GM21360 (cell line): ENCODE data around the gene WNT7A.
"Not testable (repeated sequence)": the region's sequence is repeated elsewhere in the genome, so short reads cannot be mapped to it uniquely, and the experiment has no call there.

ENCODE experiments used
- ATAC-seq: cut with Tn5 transposase; IDR thresholded peaks from one replicate; pipeline ENCODE4 v1.9.1; 2021; ENCODE audit warnings: mild to moderate bottlenecking, moderate library complexity; ENCODE audit not compliant: unreplicated experiment

The WNT7A gene

GRCh38 chr3:13879946-13880810 lies at the start of gene WNT7A:
WNT7A (minus strand) TSS chr3:13880071; CDS start chr3:13879816, 255 bp downstream.
- ATAC-seq: no peak

- not testable (repeated sequence) for ATAC-seq
These were observed 48.9 kb upstream of the WNT7A start for GRCh38 chr3:13928741-13929140.

- ATAC-seq: no peak
These were observed 47.4 kb upstream of the WNT7A start for GRCh38 chr3:13927295-13927694.

GRCh38 chr3:13916375-13916774 lies 36.5 kb upstream of the WNT7A start:
- no peak for ATAC-seq

- ATAC-seq: no peak
These were observed 22.9 kb upstream of the WNT7A start for GRCh38 chr3:13902648-13903238.

GRCh38 chr3:13901935-13902584 lies 22.2 kb upstream of the WNT7A start:
- no peak for ATAC-seq

- ATAC-seq: no peak
These were observed 18.5 kb upstream of the WNT7A start for GRCh38 chr3:13898346-13898745.

GRCh38 chr3:13896473-13897154 lies 16.7 kb upstream of the WNT7A start:
- no peak for ATAC-seq

- ATAC-seq: peak; percentile 98
These were observed 15.6 kb upstream of the WNT7A start for GRCh38 chr3:13895155-13896105.

- ATAC-seq: no peak
These were observed 14.9 kb upstream of the WNT7A start for GRCh38 chr3:13894807-13895154.

- no peak for ATAC-seq
These were observed 14.4 kb upstream of the WNT7A start for GRCh38 chr3:13894096-13894806.

- no peak for ATAC-seq
These were observed 12.4 kb upstream of the WNT7A start for GRCh38 chr3:13892304-13892703.

GRCh38 chr3:13891492-13892073 lies 11.7 kb upstream of the WNT7A start:
- no peak for ATAC-seq

GRCh38 chr3:13891017-13891392 lies 11.1 kb upstream of the WNT7A start:
- ATAC-seq: no peak

GRCh38 chr3:13890377-13891016 lies 10.6 kb upstream of the WNT7A start:
- ATAC-seq: no peak

GRCh38 chr3:13888576-13888975 lies 8.7 kb upstream of the WNT7A start:
- no peak for ATAC-seq

- no peak for ATAC-seq
These were observed 7.8 kb upstream of the WNT7A start for GRCh38 chr3:13887495-13888300.

GRCh38 chr3:13886593-13887129 lies 6.8 kb upstream of the WNT7A start:
- ATAC-seq: no peak
